ENCODE data around the gene ITPKB. TPM values are rescaled to one million over a fixed set of nuclear protein-coding genes. Genes with fewer than 3 reads are reported as not detected.
A peak's percentile ranks its signal among the peaks of the same experiment; 100 is the strongest.
"Not testable (repeated sequence)": the region's sequence is repeated elsewhere in the genome, so short reads cannot be mapped to it uniquely, and the experiment has no call there.

ITPKB gene
- polyA plus RNA-seq (2013, experiment 1 of 2; ENCODE audit: insufficient read length), result 3.0 TPM
- 3.0 TPM for polyA plus RNA-seq (2013, experiment 2 of 2; ENCODE audit: insufficient read length)

- DNase-seq, result peak; percentile 61
These were observed at the start of gene ITPKB for GRCh38 chr1:226738995-226739695. ITPKB (minus strand) TSS chr1:226739282; CDS start chr1:226737458, 1,824 bp downstream.

GRCh38 chr1:226787638-226788037 lies 48.6 kb upstream of the ITPKB start:
- no peak for DNase-seq

GRCh38 chr1:226787071-226787470 lies 48.0 kb upstream of the ITPKB start:
- no peak for DNase-seq

GRCh38 chr1:226786550-226786949 lies 47.5 kb upstream of the ITPKB start:
- DNase-seq, result no peak

- DNase-seq, result no peak
These were observed 46.7 kb upstream of the ITPKB start for GRCh38 chr1:226785805-226786204.

GRCh38 chr1:226784081-226785049 lies 45.3 kb upstream of the ITPKB start:
- DNase-seq, result peak; percentile 40

GRCh38 chr1:226782845-226783601 lies 43.9 kb upstream of the ITPKB start:
- peak; percentile 18 for DNase-seq

- peak; percentile 8 for DNase-seq
These were observed 43.0 kb upstream of the ITPKB start for GRCh38 chr1:226781937-226782609.

- no peak for DNase-seq
These were observed 40.5 kb upstream of the ITPKB start for GRCh38 chr1:226779561-226779960.

GRCh38 chr1:226778657-226779058 lies 39.6 kb upstream of the ITPKB start:
- DNase-seq, result peak; percentile 92

GRCh38 chr1:226776975-226777374 lies 37.9 kb upstream of the ITPKB start:
- no peak for DNase-seq

- DNase-seq, result no peak
These were observed 37.0 kb upstream of the ITPKB start for GRCh38 chr1:226776066-226776465.

GRCh38 chr1:226772446-226773139 lies 33.5 kb upstream of the ITPKB start:
- DNase-seq, result no peak

GRCh38 chr1:226767170-226767569 lies 28.1 kb upstream of the ITPKB start:
- DNase-seq, result not testable (repeated sequence)

- DNase-seq, result no peak
These were observed 27.5 kb upstream of the ITPKB start for GRCh38 chr1:226766565-226766964.

- DNase-seq, result no peak
These were observed 25.5 kb upstream of the ITPKB start for GRCh38 chr1:226764533-226764932.

GRCh38 chr1:226763905-226764264 lies 24.8 kb upstream of the ITPKB start:
- peak; percentile 92 for DNase-seq

- DNase-seq, result no peak
These were observed 24.2 kb upstream of the ITPKB start for GRCh38 chr1:226762988-226763904.

- no peak for DNase-seq
These were observed 23.0 kb upstream of the ITPKB start for GRCh38 chr1:226762055-226762454.

- DNase-seq, result no peak
These were observed 22.2 kb upstream of the ITPKB start for GRCh38 chr1:226761322-226761721.

Data from fibroblast of skin of back (primary cell).